ENCODE results near the gene ABTB2. TPM values are rescaled to one million over a fixed set of nuclear protein-coding genes. Genes with fewer than 3 reads are reported as not detected.

Gene ABTB2
- total and polyA plus RNA-seq, 2 of the 8 experiments (the other 6 are each of a cell fraction or from before 2014, with no cell fraction given), result 7.7 to 10.2 TPM

GRCh38 chr11:34318111-34319037, 39.4 kb downstream of the ABTB2 start (continued):
- TF ChIP-seq, protein P1, sequence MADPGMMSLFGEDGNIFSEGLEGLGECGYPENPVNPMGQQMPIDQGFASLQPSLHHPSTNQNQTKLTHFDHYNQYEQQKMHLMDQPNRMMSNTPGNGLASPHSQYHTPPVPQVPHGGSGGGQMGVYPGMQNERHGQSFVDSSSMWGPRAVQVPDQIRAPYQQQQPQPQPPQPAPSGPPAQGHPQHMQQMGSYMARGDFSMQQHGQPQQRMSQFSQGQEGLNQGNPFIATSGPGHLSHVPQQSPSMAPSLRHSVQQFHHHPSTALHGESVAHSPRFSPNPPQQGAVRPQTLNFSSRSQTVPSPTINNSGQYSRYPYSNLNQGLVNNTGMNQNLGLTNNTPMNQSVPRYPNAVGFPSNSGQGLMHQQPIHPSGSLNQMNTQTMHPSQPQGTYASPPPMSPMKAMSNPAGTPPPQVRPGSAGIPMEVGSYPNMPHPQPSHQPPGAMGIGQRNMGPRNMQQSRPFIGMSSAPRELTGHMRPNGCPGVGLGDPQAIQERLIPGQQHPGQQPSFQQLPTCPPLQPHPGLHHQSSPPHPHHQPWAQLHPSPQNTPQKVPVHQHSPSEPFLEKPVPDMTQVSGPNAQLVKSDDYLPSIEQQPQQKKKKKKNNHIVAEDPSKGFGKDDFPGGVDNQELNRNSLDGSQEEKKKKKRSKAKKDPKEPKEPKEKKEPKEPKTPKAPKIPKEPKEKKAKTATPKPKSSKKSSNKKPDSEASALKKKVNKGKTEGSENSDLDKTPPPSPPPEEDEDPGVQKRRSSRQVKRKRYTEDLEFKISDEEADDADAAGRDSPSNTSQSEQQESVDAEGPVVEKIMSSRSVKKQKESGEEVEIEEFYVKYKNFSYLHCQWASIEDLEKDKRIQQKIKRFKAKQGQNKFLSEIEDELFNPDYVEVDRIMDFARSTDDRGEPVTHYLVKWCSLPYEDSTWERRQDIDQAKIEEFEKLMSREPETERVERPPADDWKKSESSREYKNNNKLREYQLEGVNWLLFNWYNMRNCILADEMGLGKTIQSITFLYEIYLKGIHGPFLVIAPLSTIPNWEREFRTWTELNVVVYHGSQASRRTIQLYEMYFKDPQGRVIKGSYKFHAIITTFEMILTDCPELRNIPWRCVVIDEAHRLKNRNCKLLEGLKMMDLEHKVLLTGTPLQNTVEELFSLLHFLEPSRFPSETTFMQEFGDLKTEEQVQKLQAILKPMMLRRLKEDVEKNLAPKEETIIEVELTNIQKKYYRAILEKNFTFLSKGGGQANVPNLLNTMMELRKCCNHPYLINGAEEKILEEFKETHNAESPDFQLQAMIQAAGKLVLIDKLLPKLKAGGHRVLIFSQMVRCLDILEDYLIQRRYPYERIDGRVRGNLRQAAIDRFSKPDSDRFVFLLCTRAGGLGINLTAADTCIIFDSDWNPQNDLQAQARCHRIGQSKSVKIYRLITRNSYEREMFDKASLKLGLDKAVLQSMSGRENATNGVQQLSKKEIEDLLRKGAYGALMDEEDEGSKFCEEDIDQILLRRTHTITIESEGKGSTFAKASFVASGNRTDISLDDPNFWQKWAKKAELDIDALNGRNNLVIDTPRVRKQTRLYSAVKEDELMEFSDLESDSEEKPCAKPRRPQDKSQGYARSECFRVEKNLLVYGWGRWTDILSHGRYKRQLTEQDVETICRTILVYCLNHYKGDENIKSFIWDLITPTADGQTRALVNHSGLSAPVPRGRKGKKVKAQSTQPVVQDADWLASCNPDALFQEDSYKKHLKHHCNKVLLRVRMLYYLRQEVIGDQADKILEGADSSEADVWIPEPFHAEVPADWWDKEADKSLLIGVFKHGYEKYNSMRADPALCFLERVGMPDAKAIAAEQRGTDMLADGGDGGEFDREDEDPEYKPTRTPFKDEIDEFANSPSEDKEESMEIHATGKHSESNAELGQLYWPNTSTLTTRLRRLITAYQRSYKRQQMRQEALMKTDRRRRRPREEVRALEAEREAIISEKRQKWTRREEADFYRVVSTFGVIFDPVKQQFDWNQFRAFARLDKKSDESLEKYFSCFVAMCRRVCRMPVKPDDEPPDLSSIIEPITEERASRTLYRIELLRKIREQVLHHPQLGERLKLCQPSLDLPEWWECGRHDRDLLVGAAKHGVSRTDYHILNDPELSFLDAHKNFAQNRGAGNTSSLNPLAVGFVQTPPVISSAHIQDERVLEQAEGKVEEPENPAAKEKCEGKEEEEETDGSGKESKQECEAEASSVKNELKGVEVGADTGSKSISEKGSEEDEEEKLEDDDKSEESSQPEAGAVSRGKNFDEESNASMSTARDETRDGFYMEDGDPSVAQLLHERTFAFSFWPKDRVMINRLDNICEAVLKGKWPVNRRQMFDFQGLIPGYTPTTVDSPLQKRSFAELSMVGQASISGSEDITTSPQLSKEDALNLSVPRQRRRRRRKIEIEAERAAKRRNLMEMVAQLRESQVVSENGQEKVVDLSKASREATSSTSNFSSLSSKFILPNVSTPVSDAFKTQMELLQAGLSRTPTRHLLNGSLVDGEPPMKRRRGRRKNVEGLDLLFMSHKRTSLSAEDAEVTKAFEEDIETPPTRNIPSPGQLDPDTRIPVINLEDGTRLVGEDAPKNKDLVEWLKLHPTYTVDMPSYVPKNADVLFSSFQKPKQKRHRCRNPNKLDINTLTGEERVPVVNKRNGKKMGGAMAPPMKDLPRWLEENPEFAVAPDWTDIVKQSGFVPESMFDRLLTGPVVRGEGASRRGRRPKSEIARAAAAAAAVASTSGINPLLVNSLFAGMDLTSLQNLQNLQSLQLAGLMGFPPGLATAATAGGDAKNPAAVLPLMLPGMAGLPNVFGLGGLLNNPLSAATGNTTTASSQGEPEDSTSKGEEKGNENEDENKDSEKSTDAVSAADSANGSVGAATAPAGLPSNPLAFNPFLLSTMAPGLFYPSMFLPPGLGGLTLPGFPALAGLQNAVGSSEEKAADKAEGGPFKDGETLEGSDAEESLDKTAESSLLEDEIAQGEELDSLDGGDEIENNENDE (IDR thresholded peaks at IDR 0.05; ENCODE audit: insufficient replicate concordance, low read length), result no peak
- TF ChIP-seq TEAD4 (IDR thresholded peaks at IDR 0.05; ENCODE audit: low read depth, low read length) (no peak), CEBPB (IDR thresholded peaks at IDR 0.05; ENCODE audit: low read depth, low read length) (no peak), CBX8 (IDR thresholded peaks at IDR 0.05; ENCODE audit: borderline replicate concordance, low read depth, low read length) (no peak), ZNF274 (IDR thresholded peaks at IDR 0.05; ENCODE audit: borderline replicate concordance, extremely low read depth, low read length) (no peak)
- TF ChIP-seq, protein P2, sequence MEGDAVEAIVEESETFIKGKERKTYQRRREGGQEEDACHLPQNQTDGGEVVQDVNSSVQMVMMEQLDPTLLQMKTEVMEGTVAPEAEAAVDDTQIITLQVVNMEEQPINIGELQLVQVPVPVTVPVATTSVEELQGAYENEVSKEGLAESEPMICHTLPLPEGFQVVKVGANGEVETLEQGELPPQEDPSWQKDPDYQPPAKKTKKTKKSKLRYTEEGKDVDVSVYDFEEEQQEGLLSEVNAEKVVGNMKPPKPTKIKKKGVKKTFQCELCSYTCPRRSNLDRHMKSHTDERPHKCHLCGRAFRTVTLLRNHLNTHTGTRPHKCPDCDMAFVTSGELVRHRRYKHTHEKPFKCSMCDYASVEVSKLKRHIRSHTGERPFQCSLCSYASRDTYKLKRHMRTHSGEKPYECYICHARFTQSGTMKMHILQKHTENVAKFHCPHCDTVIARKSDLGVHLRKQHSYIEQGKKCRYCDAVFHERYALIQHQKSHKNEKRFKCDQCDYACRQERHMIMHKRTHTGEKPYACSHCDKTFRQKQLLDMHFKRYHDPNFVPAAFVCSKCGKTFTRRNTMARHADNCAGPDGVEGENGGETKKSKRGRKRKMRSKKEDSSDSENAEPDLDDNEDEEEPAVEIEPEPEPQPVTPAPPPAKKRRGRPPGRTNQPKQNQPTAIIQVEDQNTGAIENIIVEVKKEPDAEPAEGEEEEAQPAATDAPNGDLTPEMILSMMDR (IDR thresholded peaks at IDR 0.05; ENCODE audit: control extremely low read depth in 1 of 3, insufficient read depth in 1 of 3, low read depth in 1 of 3, low read length in 3 of 3), result no peak
